A673 (cell line): Measurements from ENCODE around the gene PTK6. TPM values are rescaled to one million over a fixed set of nuclear protein-coding genes. Genes with fewer than 3 reads are reported as not detected.

Source experiments
- BruUV-seq: library from RNA; stranded (reverse); fragments of 400-500 nt; replicated peaks from 2 replicates; lab custom pipeline; 2021; lab: Mats Ljungman, UMichigan
- CTCF ChIA-PET: fragments of 300-600 bp; sonication (Branson Sonifier 250); formaldehyde crosslinking; loops from one replicate; lab custom pipeline; 2022; ENCODE audit warnings: antibody characterized with exemption; lab: Charles Lee
- POLR2A ChIA-PET: fragments of 300-600 bp; sonication (Branson Sonifier 250); formaldehyde crosslinking; loops from one replicate; lab custom pipeline; 2022; ENCODE audit warnings: antibody characterized with exemption; ENCODE audit not compliant: low non-redundant PET; lab: Charles Lee
- DNase-seq: peaks from one replicate; pipeline ENCODE4 v3.0.0-alpha.2; 2015; ENCODE audit warnings: low spot score
- H3K27ac ChIP-seq: fragments of 200-600 bp; sonication (generic); 2 replicates; pipeline ENCODE4 v1.5.1; 2016; ENCODE audit warnings: mixed run types, low read depth, mild to moderate bottlenecking, mixed read lengths, antibody characterized with exemption, low read length; ENCODE audit not compliant: poor library complexity, severe bottlenecking
- H3K27me3 ChIP-seq: fragments of 200-600 bp; sonication (generic); replicated peaks from 2 replicates; pipeline ENCODE4 v1.6.1; 2017; ENCODE audit warnings: mixed run types, low read depth, mild to moderate bottlenecking, mixed read lengths, antibody characterized with exemption, low read length; ENCODE audit not compliant: insufficient read depth, poor library complexity
- H3K36me3 ChIP-seq: fragments of 200-600 bp; sonication (generic); 2 replicates; pipeline ENCODE4 v1.6.1; 2016; ENCODE audit warnings: mixed run types, mild to moderate bottlenecking, mixed read lengths, antibody characterized with exemption, low read length; ENCODE audit not compliant: insufficient read depth, poor library complexity, severe bottlenecking
- H3K4me1 ChIP-seq: fragments of 200-600 bp; sonication (generic); 2 replicates; pipeline ENCODE4 v1.6.1; 2017; ENCODE audit warnings: mixed run types, mild to moderate bottlenecking, mixed read lengths, antibody characterized with exemption, low read length; ENCODE audit not compliant: insufficient read depth, poor library complexity, severe bottlenecking
- H3K4me3 ChIP-seq: fragments of 200-600 bp; sonication (generic); 2 replicates; pipeline ENCODE4 v1.5.1; 2016; ENCODE audit warnings: low read depth, mixed run types, mild to moderate bottlenecking, mixed read lengths, low read length; ENCODE audit not compliant: poor library complexity, severe bottlenecking
- H3K9me3 ChIP-seq: fragments of 200-600 bp; sonication (generic); 2 replicates; pipeline ENCODE4 v1.6.1; 2016; ENCODE audit warnings: mixed run types, low read depth, mild to moderate bottlenecking, mixed read lengths, antibody characterized with exemption, low read length; ENCODE audit not compliant: poor library complexity, severe bottlenecking
- EZH2 ChIP-seq: fragments of 200-600 bp; sonication (generic); IDR thresholded peaks from 2 replicates; pipeline ENCODE4 v1.6.1; 2017; ENCODE audit warnings: borderline replicate concordance, low read depth, mild to moderate bottlenecking, mixed read lengths, antibody characterized with exemption, low read length; ENCODE audit not compliant: poor library complexity, severe bottlenecking
- intact Hi-C: fragments of 100-400 bp; cut with micrococcal nuclease; formaldehyde crosslinking; loops from one replicate; pipeline ENCODE4 v1.10.0; 2022; ENCODE audit not compliant: unreplicated experiment
- total RNA-seq: library from RNA; stranded (reverse); gene quantifications from 2 replicates; pipeline ENCODE4 v1.2.3, GENCODE V29; 2021
- TF ChIP-seq, protein P1 (sequence below): fragments of 300-800, 200-600 bp; sonication (generic); conservative IDR thresholded peaks from 2 replicates; pipeline ENCODE4 v1.5.1; 2017; ENCODE audit warnings: low read depth, mild to moderate bottlenecking, antibody characterized with exemption, low read length, moderate library complexity, mixed read lengths

The PTK6 gene
- total RNA-seq, 1 experiment from 2014 or later: not detected

GRCh38 chr20:63504642-63505041 is 32.5 kb downstream of the PTK6 start:
- intact Hi-C loops: no loop called here
- no peak for DNase-seq
- CTCF ChIA-PET: no interaction called here
- no peaks in the 10 kb centered on the region for H3K9me3 ChIP-seq
- TF ChIP-seq EZH2: no peak
- TF ChIP-seq, protein P1, sequence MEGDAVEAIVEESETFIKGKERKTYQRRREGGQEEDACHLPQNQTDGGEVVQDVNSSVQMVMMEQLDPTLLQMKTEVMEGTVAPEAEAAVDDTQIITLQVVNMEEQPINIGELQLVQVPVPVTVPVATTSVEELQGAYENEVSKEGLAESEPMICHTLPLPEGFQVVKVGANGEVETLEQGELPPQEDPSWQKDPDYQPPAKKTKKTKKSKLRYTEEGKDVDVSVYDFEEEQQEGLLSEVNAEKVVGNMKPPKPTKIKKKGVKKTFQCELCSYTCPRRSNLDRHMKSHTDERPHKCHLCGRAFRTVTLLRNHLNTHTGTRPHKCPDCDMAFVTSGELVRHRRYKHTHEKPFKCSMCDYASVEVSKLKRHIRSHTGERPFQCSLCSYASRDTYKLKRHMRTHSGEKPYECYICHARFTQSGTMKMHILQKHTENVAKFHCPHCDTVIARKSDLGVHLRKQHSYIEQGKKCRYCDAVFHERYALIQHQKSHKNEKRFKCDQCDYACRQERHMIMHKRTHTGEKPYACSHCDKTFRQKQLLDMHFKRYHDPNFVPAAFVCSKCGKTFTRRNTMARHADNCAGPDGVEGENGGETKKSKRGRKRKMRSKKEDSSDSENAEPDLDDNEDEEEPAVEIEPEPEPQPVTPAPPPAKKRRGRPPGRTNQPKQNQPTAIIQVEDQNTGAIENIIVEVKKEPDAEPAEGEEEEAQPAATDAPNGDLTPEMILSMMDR: no peak
- no peak overlapping the region for H3K27ac ChIP-seq
- BruUV-seq: no TSS peak
- no peak overlapping the region for H3K4me3 ChIP-seq
- H3K36me3 ChIP-seq: no peaks in the 10 kb centered on the region
- peaks cover 8% of the 10 kb centered on the region for H3K4me1 ChIP-seq
- POLR2A ChIA-PET: no interaction called here
- H3K27me3 ChIP-seq: no peaks in the 10 kb centered on the region

DNA sequence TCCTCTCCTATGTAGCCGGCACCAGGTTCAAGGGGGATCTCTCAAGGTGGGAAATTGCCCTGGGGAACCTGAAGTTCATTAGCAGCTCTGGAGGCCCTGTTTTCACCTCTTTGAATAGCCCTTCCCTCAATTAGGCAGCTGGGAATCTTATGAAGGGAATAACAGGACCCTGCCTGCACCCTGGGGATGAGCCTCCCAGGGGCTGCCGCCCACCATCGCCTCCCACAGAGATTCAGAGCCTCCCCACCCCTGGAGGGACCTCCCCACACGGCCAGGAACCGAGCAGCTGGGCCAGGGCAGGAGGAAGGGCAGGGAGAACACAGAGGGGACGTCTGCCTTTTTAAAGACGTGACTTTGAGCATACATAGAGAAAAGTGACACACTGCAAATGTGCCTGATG is 33.7 kb downstream of the PTK6 start:
- Histone ChIP-seq H3K27ac (no peak overlapping the region), H3K27me3 (no peaks in the 10 kb centered on the region), H3K4me3 (no peak overlapping the region), H3K4me1 (peaks cover 8% of the 10 kb centered on the region), H3K36me3 (no peaks in the 10 kb centered on the region), H3K9me3 (no peaks in the 10 kb centered on the region)
- BruUV-seq: no TSS peak
- TF ChIP-seq, protein P1: no peak
- no peak for TF ChIP-seq EZH2
- ChIA-PET POLR2A (no interaction called here), CTCF (no interaction called here)
- no peak for DNase-seq
- intact Hi-C loops: no loop called here

DNA sequence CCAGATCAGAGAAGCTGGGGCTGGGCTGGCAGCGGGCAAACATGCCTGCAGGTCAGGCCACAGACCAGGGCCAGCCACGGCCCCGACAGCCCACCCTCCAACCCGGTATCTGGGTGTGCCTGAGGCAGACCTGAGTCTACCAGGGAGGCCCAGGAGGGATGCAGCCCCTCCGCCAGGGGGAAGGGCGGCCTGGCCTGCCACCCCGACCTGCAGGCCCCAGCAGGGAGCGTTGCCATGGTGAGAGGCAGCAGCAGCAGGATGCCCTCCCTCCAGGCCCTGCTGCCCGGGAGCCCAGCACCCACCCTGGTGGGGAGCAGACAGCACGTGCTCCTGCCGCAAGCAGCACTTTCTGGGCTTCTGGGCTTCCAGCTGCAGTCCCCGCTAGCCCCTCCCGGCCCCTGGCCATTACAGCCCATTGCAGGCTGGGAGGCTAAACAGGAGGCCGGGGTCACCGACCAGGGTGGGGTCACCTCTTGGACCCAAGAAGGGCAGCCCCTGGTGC is 34.5 kb downstream of the PTK6 start:
- BruUV-seq: no TSS peak
- no peak for DNase-seq
- peaks cover 5% of the 10 kb centered on the region for H3K27me3 ChIP-seq
- H3K27ac ChIP-seq: no peak overlapping the region
- H3K4me3 ChIP-seq: no peak overlapping the region
- intact Hi-C loops: no loop called here
- no peaks in the 10 kb centered on the region for H3K9me3 ChIP-seq
- no peaks in the 10 kb centered on the region for H3K36me3 ChIP-seq
- no peak for TF ChIP-seq EZH2
- TF ChIP-seq, protein P1: no peak
- POLR2A ChIA-PET: no interaction called here
- CTCF ChIA-PET: interaction anchor here (0.6 kb wide), 1 partner anchor 617 kb away, joined by 13 read pairs; no protein-coding TSS in a partner anchor
- peaks cover 8% of the 10 kb centered on the region for H3K4me1 ChIP-seq
